HepG2 (cell line): ENCODE measurements around the gene PBX4.

ENCODE experiments used
- EZH2 ChIP-seq: conservative IDR thresholded peaks from 2 replicates; pipeline ENCODE4 v1.6.1; 2012; ENCODE audit warnings: mild to moderate bottlenecking, low read depth, low read length, moderate library complexity
- HMGA1 ChIP-seq: sonication (generic); formaldehyde crosslinking; conservative IDR thresholded peaks from 2 replicates; pipeline ENCODE4 v1.4.0; 2020; ENCODE audit warnings: missing genetic modification reagents
- HNF4G ChIP-seq, 2 experiments: sonication (generic) in 1 of 2; formaldehyde crosslinking in 1 of 2; IDR thresholded peaks; 2 replicates each; pipeline versions ENCODE4 v1.4.0 to v1.6.1; 2011 to 2020; ENCODE audit warnings: borderline replicate concordance in 2 of 2, low read depth in 2 of 2, mild to moderate bottlenecking in 2 of 2, low read length in 1 of 2, missing genetic modification reagents in 1 of 2, moderate library complexity in 1 of 2
- IKZF4 ChIP-seq: sonication (generic); formaldehyde crosslinking; IDR thresholded peaks from 2 replicates; pipeline ENCODE4 v1.5.1; 2020; ENCODE audit warnings: borderline replicate concordance, mild to moderate bottlenecking, low read depth, missing genetic modification reagents; ENCODE audit errors: not compliant biosample characterization
- RAD21 ChIP-seq: fragments of 450-650 bp; formaldehyde crosslinking; IDR thresholded peaks from 2 replicates; pipeline ENCODE4 v1.5.0; 2020; ENCODE audit warnings: mild to moderate bottlenecking
- SNAI1 ChIP-seq: sonication (generic); formaldehyde crosslinking; IDR thresholded peaks from 2 replicates; pipeline ENCODE4 v1.5.0; 2020; ENCODE audit warnings: mild to moderate bottlenecking, missing genetic modification reagents, borderline replicate concordance
- ZNF3 ChIP-seq: IDR thresholded peaks from 2 replicates; pipeline ENCODE4 v1.7.0; 2017; ENCODE audit warnings: inconsistent platforms
- ZNF790 ChIP-seq: sonication (generic); formaldehyde crosslinking; IDR thresholded peaks from 2 replicates; pipeline ENCODE4 v1.8.0; 2022; ENCODE audit warnings: missing genetic modification reagents, mild to moderate bottlenecking, borderline replicate concordance
- TF ChIP-seq, protein P1 (sequence below): sonication (generic); formaldehyde crosslinking; IDR thresholded peaks from 2 replicates; pipeline ENCODE4 v1.5.0; 2020; ENCODE audit warnings: mild to moderate bottlenecking, missing genetic modification reagents, moderate library complexity
- TF ChIP-seq, protein P2 (sequence below): IDR thresholded peaks from 2 replicates; pipeline ENCODE4 v1.6.1; 2012; ENCODE audit warnings: inconsistent platforms
- TF ChIP-seq, protein P3 (sequence below): conservative IDR thresholded peaks from 2 replicates; pipeline ENCODE4 v1.6.1; 2018; ENCODE audit warnings: missing genetic modification reagents

DNA sequence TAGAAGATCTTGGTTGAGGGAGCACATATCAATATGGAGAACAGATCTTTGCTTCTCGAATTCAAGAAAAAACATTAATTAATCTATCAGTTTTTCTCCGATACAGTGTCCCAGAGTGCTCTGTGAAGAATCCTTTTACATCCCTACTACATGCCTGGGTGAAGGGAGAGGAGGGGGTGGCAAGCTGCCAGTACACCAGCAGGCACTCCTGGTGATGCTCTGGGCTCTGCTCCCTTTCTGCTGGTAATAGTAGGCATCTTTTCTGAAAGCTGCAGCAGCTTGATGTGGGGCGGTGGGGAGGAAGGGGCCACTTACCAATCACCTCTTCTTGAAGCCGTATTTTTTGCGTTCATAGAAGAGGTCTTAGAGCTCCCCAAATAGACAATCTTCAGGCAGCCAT, 30.7 kb downstream of the PBX4 start:
- TF ChIP-seq, protein P1, sequence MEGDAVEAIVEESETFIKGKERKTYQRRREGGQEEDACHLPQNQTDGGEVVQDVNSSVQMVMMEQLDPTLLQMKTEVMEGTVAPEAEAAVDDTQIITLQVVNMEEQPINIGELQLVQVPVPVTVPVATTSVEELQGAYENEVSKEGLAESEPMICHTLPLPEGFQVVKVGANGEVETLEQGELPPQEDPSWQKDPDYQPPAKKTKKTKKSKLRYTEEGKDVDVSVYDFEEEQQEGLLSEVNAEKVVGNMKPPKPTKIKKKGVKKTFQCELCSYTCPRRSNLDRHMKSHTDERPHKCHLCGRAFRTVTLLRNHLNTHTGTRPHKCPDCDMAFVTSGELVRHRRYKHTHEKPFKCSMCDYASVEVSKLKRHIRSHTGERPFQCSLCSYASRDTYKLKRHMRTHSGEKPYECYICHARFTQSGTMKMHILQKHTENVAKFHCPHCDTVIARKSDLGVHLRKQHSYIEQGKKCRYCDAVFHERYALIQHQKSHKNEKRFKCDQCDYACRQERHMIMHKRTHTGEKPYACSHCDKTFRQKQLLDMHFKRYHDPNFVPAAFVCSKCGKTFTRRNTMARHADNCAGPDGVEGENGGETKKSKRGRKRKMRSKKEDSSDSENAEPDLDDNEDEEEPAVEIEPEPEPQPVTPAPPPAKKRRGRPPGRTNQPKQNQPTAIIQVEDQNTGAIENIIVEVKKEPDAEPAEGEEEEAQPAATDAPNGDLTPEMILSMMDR (CRISPR knock-in tag), result no peak
- TF ChIP-seq RAD21 (CRISPR knock-in tag), result no peak
- TF ChIP-seq, protein P2, sequence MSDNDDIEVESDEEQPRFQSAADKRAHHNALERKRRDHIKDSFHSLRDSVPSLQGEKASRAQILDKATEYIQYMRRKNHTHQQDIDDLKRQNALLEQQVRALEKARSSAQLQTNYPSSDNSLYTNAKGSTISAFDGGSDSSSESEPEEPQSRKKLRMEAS, result no peak
- no peak for TF ChIP-seq HMGA1 (CRISPR knock-in tag)
- TF ChIP-seq EZH2, result no peak
- no peak for TF ChIP-seq SNAI1 (CRISPR knock-in tag)
- TF ChIP-seq ZNF790 (CRISPR knock-in tag), result no peak
- TF ChIP-seq HNF4G (IDR thresholded peaks at IDR 0.05; ENCODE audit: borderline replicate concordance, low read depth, low read length), result no peak
- TF ChIP-seq HNF4G (CRISPR knock-in tag; IDR thresholded peaks at IDR 0.05; ENCODE audit: borderline replicate concordance, low read depth), result no peak
- no peak for TF ChIP-seq ZNF3 (CRISPR knock-in tag)
- TF ChIP-seq, protein P3, sequence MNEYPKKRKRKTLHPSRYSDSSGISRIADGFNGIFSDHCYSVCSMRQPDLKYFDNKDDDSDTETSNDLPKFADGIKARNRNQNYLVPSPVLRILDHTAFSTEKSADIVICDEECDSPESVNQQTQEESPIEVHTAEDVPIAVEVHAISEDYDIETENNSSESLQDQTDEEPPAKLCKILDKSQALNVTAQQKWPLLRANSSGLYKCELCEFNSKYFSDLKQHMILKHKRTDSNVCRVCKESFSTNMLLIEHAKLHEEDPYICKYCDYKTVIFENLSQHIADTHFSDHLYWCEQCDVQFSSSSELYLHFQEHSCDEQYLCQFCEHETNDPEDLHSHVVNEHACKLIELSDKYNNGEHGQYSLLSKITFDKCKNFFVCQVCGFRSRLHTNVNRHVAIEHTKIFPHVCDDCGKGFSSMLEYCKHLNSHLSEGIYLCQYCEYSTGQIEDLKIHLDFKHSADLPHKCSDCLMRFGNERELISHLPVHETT (CRISPR knock-in tag), result no peak
- TF ChIP-seq IKZF4, result no peak
